AG04450 (cell line): ENCODE results near the gene TMEM59L. TPM values are rescaled to one million over a fixed set of nuclear protein-coding genes. Genes with fewer than 3 reads are reported as not detected.
"Not testable (repeated sequence)": the region's sequence is repeated elsewhere in the genome, so short reads cannot be mapped to it uniquely, and the experiment has no call there.

Source experiments
- CTCF ChIA-PET: fragments of 300-600, 350-600 bp; formaldehyde crosslinking; extraction: SDS; loops from one replicate; lab custom pipeline; 2022; ENCODE audit warnings: antibody characterized with exemption, inconsistent platforms; lab: Charles Lee
- POLR2A ChIA-PET: fragments of 350-600 bp; formaldehyde crosslinking; extraction: SDS; loops from one replicate; lab custom pipeline; 2021; ENCODE audit warnings: antibody characterized with exemption, inconsistent platforms; lab: Yijun Ruan, JAX
- DNase-seq: peaks from one replicate; pipeline ENCODE4 v3.0.0-alpha.2; 2011; ENCODE audit warnings: low read depth, low spot score
- H3K27ac ChIP-seq: one replicate; pipeline ENCODE4 v1.5.1; 2012; ENCODE audit warnings: low read depth, low read length, control low read depth
- H3K27me3 ChIP-seq: one replicate; pipeline ENCODE4 v1.6.0; 2012; ENCODE audit warnings: low read length; ENCODE audit not compliant: control insufficient read depth, insufficient read depth
- H3K4me3 ChIP-seq: 2 replicates; pipeline ENCODE4 v1.5.1; 2011; ENCODE audit warnings: mild to moderate bottlenecking, low read depth, low read length, control low read depth
- H3K9me3 ChIP-seq: 2 replicates; pipeline ENCODE4 v1.5.1; 2012; ENCODE audit warnings: low read length; ENCODE audit not compliant: control insufficient read depth, insufficient read depth
- CTCF ChIP-seq: IDR thresholded peaks from 2 replicates; pipeline ENCODE4 v1.5.1; 2011; ENCODE audit warnings: low read depth, low read length, control low read depth, inconsistent platforms
- polyA plus RNA-seq: library from polyadenylated mRNA; depleted of rRNA; stranded (reverse); fragments of >200 nt; gene quantifications from 2 replicates; pipeline ENCODE4 v1.2.3, GENCODE V29; 2011

TMEM59L gene
- polyA plus RNA-seq, 1 experiment: 0.81 TPM

DNA sequence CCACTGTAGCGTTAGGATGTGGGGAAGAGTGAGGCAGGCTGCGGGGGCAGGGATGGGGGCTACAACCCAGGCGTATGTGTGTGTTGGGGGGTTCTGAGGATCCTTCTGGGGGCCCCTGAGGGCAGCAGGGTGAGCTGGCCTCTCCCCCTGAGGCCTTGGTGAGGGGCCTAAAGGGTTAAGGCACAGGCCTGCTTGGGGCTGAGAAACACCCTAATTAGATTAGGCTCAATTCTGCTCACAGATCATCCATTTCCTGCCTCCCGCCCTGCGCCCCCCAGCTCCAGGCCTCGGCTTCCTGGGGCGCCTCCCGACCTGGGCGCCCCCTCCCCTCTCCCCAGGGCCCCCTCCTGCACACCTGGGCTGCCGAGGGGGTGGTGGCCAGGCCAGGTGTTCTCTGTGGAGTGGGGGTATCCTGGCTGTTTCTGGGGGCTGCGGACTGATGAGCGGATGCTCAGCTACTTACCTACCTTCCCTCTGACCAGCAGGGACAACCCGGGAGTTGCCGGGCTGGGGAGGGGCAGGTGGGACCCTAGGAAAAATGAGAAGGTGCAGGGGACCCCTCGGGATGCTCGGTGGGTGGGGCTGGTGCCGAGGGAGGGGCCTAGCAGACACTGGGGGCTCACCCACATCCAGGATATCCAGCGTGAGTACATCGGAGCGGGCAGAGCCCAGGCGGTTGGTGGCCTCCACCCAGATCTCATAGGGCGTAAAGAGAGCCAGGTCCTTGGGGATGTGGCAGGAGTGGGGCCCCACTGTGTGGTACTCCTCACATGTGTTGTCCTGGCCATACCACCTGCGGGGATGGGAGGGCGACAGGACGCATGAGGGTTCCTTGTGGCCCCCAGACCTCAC, 14.6 kb upstream of the TMEM59L start:
- peaks cover 3% of the 10 kb centered on the region; the same call in 1 of the 2 replicates for H3K9me3 ChIP-seq
- TF ChIP-seq CTCF: no peak
- peaks cover 9% of the 10 kb centered on the region for H3K27me3 ChIP-seq
- POLR2A ChIA-PET: no interaction called here
- CTCF ChIA-PET: interaction anchor here (0.6 kb wide), 1 partner anchor 154 kb away, joined by 6 read pairs; no protein-coding TSS in a partner anchor
- no peak for DNase-seq
- no peak overlapping the region for H3K27ac ChIP-seq
- H3K4me3 ChIP-seq: no peak overlapping the region

DNA sequence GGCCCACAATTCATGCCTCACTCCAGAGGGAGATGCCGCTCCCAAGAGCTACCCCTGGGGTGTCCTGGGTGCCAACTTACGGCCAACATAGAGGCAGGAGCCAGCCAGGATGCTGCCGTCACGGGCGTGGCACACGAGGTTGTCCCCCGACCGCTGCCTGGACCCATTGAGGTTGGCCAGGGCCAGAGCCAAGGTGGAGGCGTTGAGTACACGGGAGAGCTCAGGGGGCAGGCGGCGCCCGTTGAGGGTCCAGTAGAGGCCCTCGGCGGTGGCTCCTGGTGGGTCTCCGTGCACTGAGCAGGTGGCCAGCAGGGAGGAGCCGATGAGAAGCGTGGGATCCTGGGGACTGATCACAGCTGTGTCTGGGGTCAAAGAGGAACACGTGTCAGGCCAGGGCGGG, 13.2 kb upstream of the TMEM59L start:
- ChIA-PET POLR2A (no interaction called here), CTCF (no interaction called here)
- H3K27me3 ChIP-seq: peaks cover 19% of the 10 kb centered on the region
- H3K4me3 ChIP-seq: no peak overlapping the region
- no peak for DNase-seq
- TF ChIP-seq CTCF: no peak
- H3K9me3 ChIP-seq: peaks cover 3% of the 10 kb centered on the region; the same call in 1 of the 2 replicates
- H3K27ac ChIP-seq: no peak overlapping the region

DNA sequence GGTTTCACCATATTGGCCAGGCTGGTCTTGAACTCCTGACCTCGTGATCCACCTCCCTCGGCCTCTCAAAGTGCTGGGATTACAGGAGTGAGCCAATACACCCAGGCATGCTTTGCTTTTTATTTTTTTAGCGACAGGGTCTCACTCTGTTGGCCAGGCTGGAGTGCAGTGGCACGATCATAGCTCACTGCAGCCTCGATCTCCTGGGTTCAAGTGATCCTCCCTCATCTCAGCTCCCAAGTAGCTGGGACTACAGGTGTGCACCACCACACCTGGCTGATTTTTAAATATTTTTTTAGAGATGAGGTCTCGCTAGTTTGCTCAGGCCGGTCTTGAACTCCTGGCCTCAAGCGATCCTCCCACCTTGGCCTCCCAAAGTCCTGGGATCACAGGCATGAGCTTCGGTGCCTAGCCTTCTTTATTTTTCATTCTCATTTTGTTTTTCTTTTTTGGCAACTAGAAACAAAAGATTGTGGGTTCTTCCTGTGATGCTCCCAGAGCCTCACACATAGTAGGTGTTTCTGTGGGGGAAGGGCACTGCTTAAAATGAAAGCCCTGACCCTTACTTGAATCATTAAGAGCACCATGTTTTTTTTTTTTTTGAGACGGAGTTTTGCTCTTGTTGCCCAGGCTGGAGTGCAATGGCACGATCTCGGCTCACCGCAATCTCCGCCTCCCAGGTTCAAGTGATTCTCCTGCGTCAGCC, 11.8 kb upstream of the TMEM59L start:
- not testable (repeated sequence) for H3K27ac ChIP-seq, DNase-seq, H3K4me3 ChIP-seq, H3K9me3 ChIP-seq
- ChIA-PET POLR2A (interaction anchor here (0.7 kb wide), 2 partner anchors 19 to 82 kb away, joined by 3 read pairs; no protein-coding TSS in a partner anchor), CTCF (interaction anchor here (2.0 kb wide), 1 partner anchor 12 kb away, joined by 6 read pairs; the partner anchor contains the start of gene REX1BD)
- peaks cover 32% of the 10 kb centered on the region for H3K27me3 ChIP-seq

DNA sequence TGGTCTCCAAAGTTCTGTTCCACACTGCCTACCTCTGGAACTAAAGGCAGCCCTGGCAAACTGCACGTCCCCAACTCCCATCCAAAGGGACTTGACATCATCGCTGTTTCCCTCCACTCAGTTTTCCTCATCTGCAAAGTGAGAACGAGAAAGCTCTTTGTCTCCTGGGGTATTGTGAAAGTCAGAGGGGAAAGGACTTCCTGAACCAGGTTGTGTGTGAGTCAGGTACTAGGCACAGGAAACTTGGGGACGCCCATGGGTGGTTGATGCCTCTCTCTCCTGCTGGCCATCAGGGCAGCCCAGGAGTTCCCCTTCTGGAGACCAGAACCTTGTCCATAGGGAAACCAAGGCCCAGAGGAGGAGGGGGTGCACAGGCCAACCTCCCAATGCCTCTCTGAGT, 10.8 kb upstream of the TMEM59L start:
- DNase-seq: no peak
- H3K4me3 ChIP-seq: no peak overlapping the region
- H3K27me3 ChIP-seq: peaks cover 33% of the 10 kb centered on the region
- no peaks in the 10 kb centered on the region; the same call in 1 of the 2 replicates for H3K9me3 ChIP-seq
- CTCF ChIA-PET: interaction anchor here (2.0 kb wide), 1 partner anchor 13 kb away, joined by 6 read pairs; the partner anchor contains the start of gene REX1BD
- H3K27ac ChIP-seq: no peak overlapping the region
- POLR2A ChIA-PET: no interaction called here
- no peak for TF ChIP-seq CTCF

DNA sequence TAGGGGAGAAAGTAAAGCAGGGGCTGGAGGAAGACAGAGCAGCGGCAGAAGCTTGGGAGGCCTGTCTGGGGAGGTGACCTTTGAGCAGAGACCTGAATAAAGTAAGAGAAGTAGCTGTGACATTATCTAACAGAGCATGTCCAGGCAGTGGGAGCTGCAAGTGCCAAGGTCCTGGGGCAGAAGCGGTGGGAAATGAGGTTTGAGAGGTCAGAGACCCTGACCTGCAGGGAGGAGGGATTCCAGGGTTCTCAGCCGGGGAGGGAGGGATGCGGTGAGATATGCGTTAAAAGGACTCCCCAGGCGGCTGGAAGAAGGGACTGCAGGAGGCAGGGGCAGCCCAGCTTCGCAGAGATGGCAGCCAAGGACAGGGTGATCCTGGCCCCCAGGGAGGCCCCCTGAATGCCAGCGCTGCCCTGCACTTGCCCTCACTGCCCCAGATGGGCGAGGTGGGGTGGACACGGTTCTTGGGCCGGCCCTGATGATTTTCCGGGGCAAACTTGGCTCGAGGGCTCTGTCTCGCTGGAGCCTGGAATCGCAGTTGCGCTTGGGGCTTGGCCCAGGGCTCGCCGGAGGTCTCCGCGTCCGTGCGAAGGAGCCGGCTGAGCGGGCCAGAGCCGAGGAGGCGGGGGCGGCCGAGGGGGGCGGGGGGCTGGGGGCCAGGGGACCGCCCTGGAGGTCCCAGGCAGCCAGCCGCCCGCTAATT, 9.3 kb upstream of the TMEM59L start:
- Histone ChIP-seq H3K4me3 (no peak overlapping the region), H3K27ac (no peak overlapping the region), H3K27me3 (peaks cover 48% of the 10 kb centered on the region), H3K9me3 (no peaks in the 10 kb centered on the region; the same call in 1 of the 2 replicates)
- DNase-seq: no peak
- CTCF ChIA-PET: interaction anchor here (1.1 kb wide), 1 partner anchor 9 kb away, joined by 8 read pairs; no protein-coding TSS in a partner anchor
- peak; percentile 34 for TF ChIP-seq CTCF
- POLR2A ChIA-PET: no interaction called here
